ENCODE data around the gene HNRNPA3. TPM values are rescaled to one million over a fixed set of nuclear protein-coding genes. Genes with fewer than 3 reads are reported as not detected.
A peak's percentile ranks its signal among the peaks of the same experiment; 100 is the strongest.

The HNRNPA3 gene
- total and polyA plus RNA-seq, 8 donors, result 22.6 to 187 (median 95.2) TPM

DNA sequence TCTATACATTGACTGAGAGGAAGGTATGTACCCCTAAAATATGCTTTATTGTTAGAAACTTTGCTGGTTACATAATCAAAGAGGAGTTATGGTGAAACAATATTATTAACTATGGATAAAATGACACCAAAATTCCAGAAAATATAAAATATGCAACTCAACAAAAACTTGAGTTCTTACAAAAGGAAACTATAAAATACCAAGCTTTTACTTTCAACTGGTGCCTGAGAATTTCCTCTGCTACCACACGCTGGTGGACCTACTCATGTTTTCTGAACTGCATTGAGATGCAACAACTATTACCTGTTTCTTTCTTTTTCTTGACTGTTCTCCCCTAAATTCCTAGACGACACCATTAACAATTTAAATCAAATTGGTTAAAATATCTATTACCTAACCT, 60.2 kb downstream of the HNRNPA3 start:
- TF ChIP-seq, protein P1, sequence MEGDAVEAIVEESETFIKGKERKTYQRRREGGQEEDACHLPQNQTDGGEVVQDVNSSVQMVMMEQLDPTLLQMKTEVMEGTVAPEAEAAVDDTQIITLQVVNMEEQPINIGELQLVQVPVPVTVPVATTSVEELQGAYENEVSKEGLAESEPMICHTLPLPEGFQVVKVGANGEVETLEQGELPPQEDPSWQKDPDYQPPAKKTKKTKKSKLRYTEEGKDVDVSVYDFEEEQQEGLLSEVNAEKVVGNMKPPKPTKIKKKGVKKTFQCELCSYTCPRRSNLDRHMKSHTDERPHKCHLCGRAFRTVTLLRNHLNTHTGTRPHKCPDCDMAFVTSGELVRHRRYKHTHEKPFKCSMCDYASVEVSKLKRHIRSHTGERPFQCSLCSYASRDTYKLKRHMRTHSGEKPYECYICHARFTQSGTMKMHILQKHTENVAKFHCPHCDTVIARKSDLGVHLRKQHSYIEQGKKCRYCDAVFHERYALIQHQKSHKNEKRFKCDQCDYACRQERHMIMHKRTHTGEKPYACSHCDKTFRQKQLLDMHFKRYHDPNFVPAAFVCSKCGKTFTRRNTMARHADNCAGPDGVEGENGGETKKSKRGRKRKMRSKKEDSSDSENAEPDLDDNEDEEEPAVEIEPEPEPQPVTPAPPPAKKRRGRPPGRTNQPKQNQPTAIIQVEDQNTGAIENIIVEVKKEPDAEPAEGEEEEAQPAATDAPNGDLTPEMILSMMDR (IDR thresholded peaks at IDR 0.05), result no peak
- no peak for TF ChIP-seq POLR2AphosphoS5 (IDR thresholded peaks at IDR 0.05)
- TF ChIP-seq POLR2A (IDR thresholded peaks at IDR 0.05), result no peak
- no peak for TF ChIP-seq EP300 (IDR thresholded peaks at IDR 0.05)
- Histone ChIP-seq H3K27ac (peak overlapping the region in 1 of 5 donors; percentile 70), H3K4me1 (peaks cover 6 to 40% (median 26%) of the 10 kb centered on the region in 4 donors), H3K4me3 (no peak overlapping the region), H3K27me3 (no peaks in the 10 kb centered on the region), H3K36me3 (no peaks in the 10 kb centered on the region), H3K9me3 (no peaks in the 10 kb centered on the region)
- WGBS, 5 donors, result 77 to 83% (median 82%) methylated on average over 2 of the region's 2 CpGs
- no peak for DNase-seq
- intact Hi-C loops (cut with DNase I; ENCODE audit: low total_unique reads), result no loop called here

DNA sequence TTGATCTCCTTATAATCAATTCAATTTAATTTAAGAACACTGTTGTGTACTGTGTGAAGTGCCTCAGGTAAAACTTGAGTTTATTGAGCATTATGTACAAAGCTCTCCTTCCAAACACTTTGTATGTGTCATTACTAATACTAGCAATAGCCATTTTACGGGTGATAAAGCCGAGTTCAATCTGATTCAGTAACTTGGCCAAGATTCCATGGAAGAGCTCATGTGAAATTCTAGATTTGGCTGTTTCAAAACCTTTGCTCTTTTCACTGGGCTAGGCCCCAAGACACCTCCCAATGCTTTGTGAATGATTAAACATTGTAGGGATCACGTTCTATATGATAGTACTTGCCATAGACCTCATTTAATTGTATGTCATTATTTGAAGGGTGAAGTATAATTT, 60.8 kb downstream of the HNRNPA3 start:
- no peak for DNase-seq
- peaks cover 6 to 40% (median 20%) of the 10 kb centered on the region in 4 donors for H3K4me1 ChIP-seq
- H3K9me3 ChIP-seq, result no peaks in the 10 kb centered on the region
- no peak overlapping the region for H3K4me3 ChIP-seq
- H3K27ac ChIP-seq, result peak overlapping the region in 3 of 5 donors; percentile 52 to 70 (median 67)
- H3K36me3 ChIP-seq, result no peaks in the 10 kb centered on the region
- intact Hi-C loops (cut with DNase I; ENCODE audit: low total_unique reads), result no loop called here
- H3K27me3 ChIP-seq, result no peaks in the 10 kb centered on the region
- 30 to 48% (median 35%) methylated on average over 3 of the region's 3 CpGs for WGBS, 5 donors
- TF ChIP-seq POLR2AphosphoS5 (IDR thresholded peaks at IDR 0.05), result no peak
- no peak for TF ChIP-seq EP300 (IDR thresholded peaks at IDR 0.05)

Small RNAs within 50 kb of the gene (small RNA-seq; reads per million reads assigned to genes)
- 0 reads per million in 4 donors for gene MIR3128
- 0 reads per million in 4 donors for gene RF00019

Other genes with a start within 250 kb of the HNRNPA3 start
- gene NFE2L2, start 51.9 kb downstream of the HNRNPA3 start, total RNA-seq, result 100 to 1,000 TPM in 4 of 5 donors, 10 to 100 TPM in 1; 37.1 to 223 (median 101) TPM
- gene NFE2L2, start 51.9 kb downstream of the HNRNPA3 start, polyA plus RNA-seq, result 100 to 1,000 TPM in 2 of 3 donors, 10 to 100 TPM in 1; 84.6 to 144 (median 123) TPM
- gene AGPS, start 180.0 kb downstream of the HNRNPA3 start, total RNA-seq, result 100 to 1,000 TPM in 1 of 5 donors, 10 to 100 TPM in 3, 1 to 10 TPM in 1; 8.2 to 163 (median 43.7) TPM
- gene AGPS, start 180.0 kb downstream of the HNRNPA3 start, polyA plus RNA-seq, result 1 to 10 TPM; 4.2 to 9.2 (median 7.3) TPM